SK-N-SH (cell line): ENCODE data around the gene FGGY. TPM values are rescaled to one million over a fixed set of nuclear protein-coding genes. Genes with fewer than 3 reads are reported as not detected.
"Not testable (repeated sequence)": the region's sequence is repeated elsewhere in the genome, so short reads cannot be mapped to it uniquely, and the experiment has no call there.

Experiments
- CTCF ChIA-PET: fragments of 300-600, 350-600 bp; formaldehyde crosslinking; extraction: SDS; loops from one replicate; lab custom pipeline; 2021; lab: Yijun Ruan, JAX
- POLR2A ChIA-PET: fragments of 350-600 bp; sonication (Branson Sonifier 250); formaldehyde crosslinking; extraction: SDS; loops from one replicate; lab custom pipeline; 2020; ENCODE audit warnings: antibody characterized with exemption, inconsistent platforms; lab: Yijun Ruan, JAX
- DNase-seq: peaks from one replicate; pipeline ENCODE4 v3.0.0; 2012
- H2AFZ ChIP-seq: fragments of 200-600 bp; sonication (generic); 2 replicates; pipeline ENCODE4 v1.8.1; 2016; ENCODE audit warnings: antibody characterized with exemption, mild to moderate bottlenecking, low read depth
- H3F3A ChIP-seq: fragments of 200-600 bp; sonication (generic); replicated peaks from 2 replicates; pipeline ENCODE3; 2016; ENCODE audit warnings: antibody characterized with exemption, mild to moderate bottlenecking; ENCODE audit not compliant: insufficient read depth
- H3K27ac ChIP-seq, 2 experiments: fragments of 200-500 bp in 1 of 2; fragments of 200-600 bp in 1 of 2; sonication (Bioruptor generic) in 1 of 2; sonication (generic), shearing (Covaris generic) in 1 of 2; 2 replicates each; pipeline versions ENCODE4 v1.5.1 to v1.6.1; 2014 to 2016; ENCODE audit warnings: low read depth in 2 of 2, inconsistent platforms in 1 of 2, low read length in 1 of 2, mild to moderate bottlenecking in 1 of 2, mixed read lengths in 1 of 2
- H3K27me3 ChIP-seq: fragments of 200-600 bp; sonication (generic), shearing (Covaris generic); 2 replicates; pipeline ENCODE4 v1.6.1; 2016; ENCODE audit warnings: mixed run types; ENCODE audit not compliant: insufficient read depth
- H3K36me3 ChIP-seq, 2 experiments: fragments of 200-500 bp in 1 of 2; fragments of 200-600 bp in 1 of 2; sonication (Bioruptor generic) in 1 of 2; sonication (generic) in 1 of 2; replicated peaks in 1 of 2; 2 replicates each; pipeline versions ENCODE3 to v1.5.1; 2014 to 2016; ENCODE audit warnings: low read length in 1 of 2, mild to moderate bottlenecking in 1 of 2; ENCODE audit not compliant: insufficient read depth in 2 of 2, control insufficient read depth in 1 of 2
- H3K4me1 ChIP-seq, 2 experiments: fragments of 200-500 bp in 1 of 2; fragments of 200-600 bp in 1 of 2; sonication (Bioruptor generic) in 1 of 2; sonication (generic), shearing (Covaris generic) in 1 of 2; 2 replicates each; pipeline versions ENCODE4 v1.5.1 to v1.6.1; 2014 to 2016; ENCODE audit warnings: low read depth in 1 of 2, low read length in 1 of 2, mixed run types in 1 of 2; ENCODE audit not compliant: insufficient read depth in 2 of 2, control insufficient read depth in 1 of 2
- H3K4me2 ChIP-seq: fragments of 200-600 bp; sonication (generic), shearing (Covaris generic); 2 replicates; pipeline ENCODE4 v1.6.1; 2017; ENCODE audit warnings: mixed run types
- H3K4me3 ChIP-seq, 2 experiments: fragments of 200-500 bp in 1 of 2; fragments of 200-600 bp in 1 of 2; sonication (Bioruptor generic) in 1 of 2; sonication (generic), shearing (Covaris generic) in 1 of 2; 2 replicates each; pipeline versions ENCODE4 v1.5.1 to v1.8.1; 2014 to 2016; ENCODE audit warnings: low read depth in 2 of 2, inconsistent platforms in 1 of 2, low read length in 1 of 2, mild to moderate bottlenecking in 1 of 2, mixed read lengths in 1 of 2, moderate library complexity in 1 of 2
- H3K79me2 ChIP-seq: fragments of 200-600 bp; sonication (generic); 2 replicates; pipeline ENCODE4 v1.8.1; 2017; ENCODE audit warnings: mild to moderate bottlenecking; ENCODE audit not compliant: insufficient read depth
- H3K9ac ChIP-seq: fragments of 200-600 bp; sonication (generic); 2 replicates; pipeline ENCODE4 v1.6.1; 2017; ENCODE audit warnings: mixed run types
- H3K9me2 ChIP-seq: fragments of 200-600 bp; sonication (generic); 2 replicates; pipeline ENCODE4 v1.6.1; 2017; ENCODE audit warnings: mixed run types
- H3K9me3 ChIP-seq: fragments of 200-600 bp; sonication (generic); 2 replicates; pipeline ENCODE4 v1.6.1; 2017; ENCODE audit warnings: mixed run types, mild to moderate bottlenecking, moderate library complexity
- H4K20me1 ChIP-seq: fragments of 200-600 bp; sonication (generic); 2 replicates; pipeline ENCODE4 v1.6.1; 2017; ENCODE audit warnings: mild to moderate bottlenecking, mixed run types; ENCODE audit not compliant: insufficient read depth
- CHD2 ChIP-seq: fragments of 150-350 bp; IDR thresholded peaks from 2 replicates; pipeline ENCODE4 v1.6.1; 2018; ENCODE audit warnings: low read length; ENCODE audit not compliant: partially characterized antibody
- CTCF ChIP-seq: fragments of 200-600 bp; sonication (generic); IDR thresholded peaks from 2 replicates; pipeline ENCODE4 v1.6.1; 2017; ENCODE audit warnings: antibody characterized with exemption, mild to moderate bottlenecking, moderate library complexity
- ELF1 ChIP-seq: IDR thresholded peaks from 2 replicates; pipeline ENCODE4 v1.4.0; 2012
- EP300 ChIP-seq, 2 experiments: IDR thresholded peaks; 2 replicates each; pipeline versions ENCODE4 v1.4.0 to v1.6.1; 2012; ENCODE audit warnings: borderline replicate concordance in 1 of 2, low read depth in 1 of 2, low read length in 1 of 2
- FOSL2 ChIP-seq: IDR thresholded peaks from 2 replicates; pipeline ENCODE4 v1.4.0; 2012; ENCODE audit warnings: low read depth, mild to moderate bottlenecking, moderate library complexity, borderline replicate concordance
- FOXM1 ChIP-seq: IDR thresholded peaks from 2 replicates; pipeline ENCODE4 v1.4.0; 2012; ENCODE audit warnings: low read depth, mild to moderate bottlenecking
- GABPA ChIP-seq: IDR thresholded peaks from 2 replicates; pipeline ENCODE4 v1.4.0; 2012; ENCODE audit warnings: low read depth, mild to moderate bottlenecking
- GATA2 ChIP-seq: sonication (generic); formaldehyde crosslinking; IDR thresholded peaks from 2 replicates; pipeline ENCODE4 v1.5.0; 2020; ENCODE audit warnings: mild to moderate bottlenecking, missing genetic modification reagents
- MAX ChIP-seq: IDR thresholded peaks from 2 replicates; pipeline ENCODE4 v1.4.0; 2012; ENCODE audit warnings: low read depth
- NFIC ChIP-seq: IDR thresholded peaks from 2 replicates; pipeline ENCODE4 v1.4.0; 2012; ENCODE audit warnings: borderline replicate concordance
- NRF1 ChIP-seq: IDR thresholded peaks from 2 replicates; pipeline ENCODE4 v1.6.1; 2012; ENCODE audit warnings: low read depth, mild to moderate bottlenecking, low read length
- RAD21 ChIP-seq: IDR thresholded peaks from 2 replicates; pipeline ENCODE4 v1.6.1; 2012; ENCODE audit warnings: mild to moderate bottlenecking, low read length
- RCOR1 ChIP-seq: fragments of 150-350 bp; IDR thresholded peaks from 2 replicates; pipeline ENCODE4 v1.6.1; 2017; ENCODE audit warnings: antibody characterized with exemption, low read length
- WGBS: methylation state at CpG from one replicate; pipeline ENCODE4 v1.1.6; 2017; ENCODE audit warnings: low lambda C conversion rate; 5-methylcytosine and 5-hydroxymethylcytosine counted together
- polyA plus RNA-seq, 3 experiments: library from polyadenylated mRNA; depleted of rRNA; stranded (reverse); fragments of >200 nt; gene quantifications; 2 replicates each; pipeline ENCODE4 v1.2.3, GENCODE V29; 2012
- TF ChIP-seq, protein P1 (sequence below): fragments of 150-350 bp; IDR thresholded peaks from 2 replicates; pipeline ENCODE4 v1.6.1; 2017; ENCODE audit warnings: antibody characterized with exemption, low read length, low read depth, borderline replicate concordance

The FGGY gene
- polyA plus RNA-seq, 1 of the 3 experiments (the other 2 are of a cell fraction) = 10.3 TPM

GRCh38 chr1:59468828-59469428, 172.0 kb downstream of the FGGY start:
- Histone ChIP-seq H3K4me3 (no peak overlapping the region), H3K4me1 (no peaks in the 10 kb centered on the region), H3K9me2 (no peaks in the 10 kb centered on the region), H2AFZ (no peak overlapping the region), H3F3A (no peaks in the 10 kb centered on the region), H3K9ac (no peak overlapping the region), H3K79me2 (no peaks in the 10 kb centered on the region), H3K9me3 (no peaks in the 10 kb centered on the region), H3K27ac (no peak overlapping the region), H3K36me3 (no peaks in the 10 kb centered on the region), H4K20me1 (no peaks in the 10 kb centered on the region), H3K4me2 (no peak overlapping the region), H3K27me3 (no peaks in the 10 kb centered on the region)
- ChIA-PET POLR2A (no interaction called here), CTCF (no interaction called here)
- TF ChIP-seq ELF1 = no peak
- TF ChIP-seq CHD2 = no peak
- TF ChIP-seq CTCF = no peak
- TF ChIP-seq FOXM1 = no peak
- no peak for TF ChIP-seq EP300 (IDR thresholded peaks at IDR 0.05; ENCODE audit: borderline replicate concordance in 1 of 2, low read depth in 1 of 2, low read length in 1 of 2)
- no peak for TF ChIP-seq NFIC
- TF ChIP-seq, protein P1, sequence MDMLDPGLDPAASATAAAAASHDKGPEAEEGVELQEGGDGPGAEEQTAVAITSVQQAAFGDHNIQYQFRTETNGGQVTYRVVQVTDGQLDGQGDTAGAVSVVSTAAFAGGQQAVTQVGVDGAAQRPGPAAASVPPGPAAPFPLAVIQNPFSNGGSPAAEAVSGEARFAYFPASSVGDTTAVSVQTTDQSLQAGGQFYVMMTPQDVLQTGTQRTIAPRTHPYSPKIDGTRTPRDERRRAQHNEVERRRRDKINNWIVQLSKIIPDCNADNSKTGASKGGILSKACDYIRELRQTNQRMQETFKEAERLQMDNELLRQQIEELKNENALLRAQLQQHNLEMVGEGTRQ = no peak
- TF ChIP-seq NRF1 = no peak
- TF ChIP-seq GATA2 (CRISPR knock-in tag) = no peak
- no peak for TF ChIP-seq GABPA
- no peak for TF ChIP-seq MAX
- TF ChIP-seq RCOR1 = no peak
- no peak for TF ChIP-seq FOSL2
- TF ChIP-seq RAD21 = no peak
- 83% methylated on average over 1 of the region's 1 CpG for WGBS
- no peak for DNase-seq

- POLR2A ChIA-PET, H3K27me3 ChIP-seq, H3F3A ChIP-seq, H3K27ac ChIP-seq, H4K20me1 ChIP-seq, H3K4me3 ChIP-seq, H3K9me3 ChIP-seq, H3K9ac ChIP-seq, DNase-seq, H2AFZ ChIP-seq, H3K9me2 ChIP-seq, H3K36me3 ChIP-seq, H3K4me2 ChIP-seq, H3K4me1 ChIP-seq, CTCF ChIA-PET, H3K79me2 ChIP-seq: not testable (repeated sequence)
- WGBS = 98% methylated on average over 13 of the region's 43 CpGs
Observed at GRCh38 chr1:59471991-59472570, 175.2 kb downstream of the FGGY start.
